Adrenal gland (tissue), 5 donors: ENCODE results near the gene CPNE7.

Experiments used
- POLR2A ChIP-seq, 2 donors: fragments of 450-650 bp; IDR thresholded peaks; one replicate each; pipeline ENCODE4 v1.6.1; 2017; ENCODE audit warnings: antibody characterized with exemption in 2 of 2, mild to moderate bottlenecking in 2 of 2, moderate library complexity in 1 of 2
- TF ChIP-seq, protein P1 (sequence below), 6 experiments: fragments of 450-650 bp in 4 of 6; fragments of 200-600 bp in 2 of 6; sonication (generic) in 1 of 6; IDR thresholded peaks; 1 replicate in 5 of 6; 2 replicates in 1 of 6; pipeline versions ENCODE4 v1.5.1 to v1.8.0; 2016 to 2021; ENCODE audit warnings: antibody characterized with exemption in 6 of 6, mild to moderate bottlenecking in 2 of 6, moderate library complexity in 1 of 6
- donor health status: DM: no; HTN: no; CAD: no.

DNA sequence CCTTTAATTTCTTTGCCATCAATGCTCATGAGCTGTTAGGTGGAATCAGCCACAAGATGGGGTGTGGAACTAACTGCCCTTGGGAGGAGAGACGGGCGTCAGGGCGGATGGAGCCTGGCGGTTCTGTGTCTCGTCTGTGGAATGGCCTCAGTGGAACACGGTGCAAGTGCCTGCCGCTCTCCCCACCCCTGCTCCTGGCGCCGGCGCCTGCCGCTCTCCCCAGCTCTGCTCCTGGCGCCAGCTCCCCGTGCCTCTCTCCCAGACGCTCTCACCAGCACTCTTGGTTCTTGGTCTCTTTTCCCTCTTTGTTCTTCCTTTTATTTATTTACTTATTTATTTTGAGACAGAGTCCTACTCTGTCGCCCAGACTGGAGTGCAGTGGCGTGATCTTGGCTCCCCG is 28.3 kb upstream of the CPNE7 start:
- TF ChIP-seq, protein P1, sequence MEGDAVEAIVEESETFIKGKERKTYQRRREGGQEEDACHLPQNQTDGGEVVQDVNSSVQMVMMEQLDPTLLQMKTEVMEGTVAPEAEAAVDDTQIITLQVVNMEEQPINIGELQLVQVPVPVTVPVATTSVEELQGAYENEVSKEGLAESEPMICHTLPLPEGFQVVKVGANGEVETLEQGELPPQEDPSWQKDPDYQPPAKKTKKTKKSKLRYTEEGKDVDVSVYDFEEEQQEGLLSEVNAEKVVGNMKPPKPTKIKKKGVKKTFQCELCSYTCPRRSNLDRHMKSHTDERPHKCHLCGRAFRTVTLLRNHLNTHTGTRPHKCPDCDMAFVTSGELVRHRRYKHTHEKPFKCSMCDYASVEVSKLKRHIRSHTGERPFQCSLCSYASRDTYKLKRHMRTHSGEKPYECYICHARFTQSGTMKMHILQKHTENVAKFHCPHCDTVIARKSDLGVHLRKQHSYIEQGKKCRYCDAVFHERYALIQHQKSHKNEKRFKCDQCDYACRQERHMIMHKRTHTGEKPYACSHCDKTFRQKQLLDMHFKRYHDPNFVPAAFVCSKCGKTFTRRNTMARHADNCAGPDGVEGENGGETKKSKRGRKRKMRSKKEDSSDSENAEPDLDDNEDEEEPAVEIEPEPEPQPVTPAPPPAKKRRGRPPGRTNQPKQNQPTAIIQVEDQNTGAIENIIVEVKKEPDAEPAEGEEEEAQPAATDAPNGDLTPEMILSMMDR (IDR thresholded peaks at IDR 0.05) = no peak
- TF ChIP-seq POLR2A (IDR thresholded peaks at IDR 0.05) = no peak
